Right atrium auricular region (tissue), 2 donors: ENCODE results near the gene ZNF536. TPM values are rescaled to one million over a fixed set of nuclear protein-coding genes. Genes with fewer than 3 reads are reported as not detected.

Source experiments
- DNase-seq: peaks from one replicate; pipeline ENCODE4 v3.0.0-alpha.2; 2019; ENCODE audit warnings: low spot score
- H3K27ac ChIP-seq, 2 donors: fragments of 200-600 bp; sonication (generic); 1 replicate in 1 of 2; 2 replicates in 1 of 2; pipeline ENCODE4 v1.5.1; 2016 to 2019
- H3K27me3 ChIP-seq, 2 donors: fragments of 200-600 bp; sonication (generic); one replicate each; pipeline versions ENCODE4 v1.5.1 to v1.6.0; 2017 to 2019
- H3K36me3 ChIP-seq: fragments of 200-600 bp; sonication (generic); one replicate; pipeline ENCODE4 v1.5.1; 2016
- H3K4me1 ChIP-seq, 2 donors: fragments of 200-600 bp; sonication (generic); one replicate each; pipeline versions ENCODE4 v1.5.1 to v1.6.0; 2017 to 2019
- H3K4me3 ChIP-seq, 2 donors: fragments of 200-600 bp; sonication (generic); 1 replicate in 1 of 2; 2 replicates in 1 of 2; pipeline ENCODE4 v1.5.1; 2017 to 2019; ENCODE audit warnings: mild to moderate bottlenecking in 1 of 2, moderate library complexity in 1 of 2
- H3K9me3 ChIP-seq, 2 donors: fragments of 200-600 bp; sonication (generic); one replicate each; pipeline ENCODE4 v1.5.1; 2019
- CTCF ChIP-seq, 2 donors: fragments of 200-600 bp; sonication (generic); IDR thresholded peaks; one replicate each; pipeline ENCODE4 v1.5.1; 2019; ENCODE audit warnings: antibody characterized with exemption in 2 of 2
- total RNA-seq, 2 donors: library from RNA; depleted of rRNA; stranded (reverse); fragments of >200 nt; gene quantifications; one replicate each; pipeline ENCODE4 v1.1.0, GENCODE V29; 2016

The ZNF536 gene
- total RNA-seq, 2 donors from 2014 or later, result 1.9 to 2.7 TPM

GRCh38 chr19:30326393-30326710 lies 45.8 kb upstream of the ZNF536 start:
- Histone ChIP-seq H3K9me3 (no peaks in the 10 kb centered on the region), H3K4me1 (peaks cover 0 to 10% of the 10 kb centered on the region in 2 donors), H3K4me3 (no peak overlapping the region), H3K36me3 (no peaks in the 10 kb centered on the region), H3K27ac (no peak overlapping the region), H3K27me3 (no peaks in the 10 kb centered on the region)
- no peak for TF ChIP-seq CTCF (IDR thresholded peaks at IDR 0.05)
- DNase-seq, result no peak

- no peak overlapping the region for H3K4me3 ChIP-seq
- H3K27me3 ChIP-seq, result no peaks in the 10 kb centered on the region
- no peaks in the 10 kb centered on the region for H3K9me3 ChIP-seq
- no peak overlapping the region for H3K27ac ChIP-seq
- DNase-seq, result no peak
- H3K4me1 ChIP-seq, result peaks cover 0 to 10% of the 10 kb centered on the region in 2 donors
- no peaks in the 10 kb centered on the region for H3K36me3 ChIP-seq
- TF ChIP-seq CTCF (IDR thresholded peaks at IDR 0.05), result no peak
Measured at GRCh38 chr19:30327331-30327730, 44.9 kb upstream of the ZNF536 start.

- H3K36me3 ChIP-seq, result no peaks in the 10 kb centered on the region
- peaks cover 0 to 10% of the 10 kb centered on the region in 2 donors for H3K4me1 ChIP-seq
- TF ChIP-seq CTCF (IDR thresholded peaks at IDR 0.05), result no peak
- DNase-seq, result no peak
- no peak overlapping the region for H3K27ac ChIP-seq
- H3K4me3 ChIP-seq, result no peak overlapping the region
- no peaks in the 10 kb centered on the region for H3K9me3 ChIP-seq
- no peaks in the 10 kb centered on the region for H3K27me3 ChIP-seq
Measured at GRCh38 chr19:30328096-30328495, 44.1 kb upstream of the ZNF536 start.

- peaks cover 0 to 9% of the 10 kb centered on the region in 2 donors for H3K4me1 ChIP-seq
- H3K9me3 ChIP-seq, result no peaks in the 10 kb centered on the region
- DNase-seq, result no peak
- H3K27ac ChIP-seq, result no peak overlapping the region
- H3K4me3 ChIP-seq, result no peak overlapping the region
- no peak for TF ChIP-seq CTCF (IDR thresholded peaks at IDR 0.05)
- H3K36me3 ChIP-seq, result no peaks in the 10 kb centered on the region
- no peaks in the 10 kb centered on the region for H3K27me3 ChIP-seq
Measured at GRCh38 chr19:30330266-30330665, 41.9 kb upstream of the ZNF536 start.

GRCh38 chr19:30332445-30333234 lies 39.5 kb upstream of the ZNF536 start:
- H3K27me3 ChIP-seq, result no peaks in the 10 kb centered on the region
- no peak for DNase-seq
- no peak for TF ChIP-seq CTCF (IDR thresholded peaks at IDR 0.05)
- no peaks in the 10 kb centered on the region for H3K4me1 ChIP-seq
- no peak overlapping the region for H3K4me3 ChIP-seq
- H3K36me3 ChIP-seq, result no peaks in the 10 kb centered on the region
- no peak overlapping the region for H3K27ac ChIP-seq
- H3K9me3 ChIP-seq, result no peaks in the 10 kb centered on the region
